ENCODE results near the gene ELK4.

DNA sequence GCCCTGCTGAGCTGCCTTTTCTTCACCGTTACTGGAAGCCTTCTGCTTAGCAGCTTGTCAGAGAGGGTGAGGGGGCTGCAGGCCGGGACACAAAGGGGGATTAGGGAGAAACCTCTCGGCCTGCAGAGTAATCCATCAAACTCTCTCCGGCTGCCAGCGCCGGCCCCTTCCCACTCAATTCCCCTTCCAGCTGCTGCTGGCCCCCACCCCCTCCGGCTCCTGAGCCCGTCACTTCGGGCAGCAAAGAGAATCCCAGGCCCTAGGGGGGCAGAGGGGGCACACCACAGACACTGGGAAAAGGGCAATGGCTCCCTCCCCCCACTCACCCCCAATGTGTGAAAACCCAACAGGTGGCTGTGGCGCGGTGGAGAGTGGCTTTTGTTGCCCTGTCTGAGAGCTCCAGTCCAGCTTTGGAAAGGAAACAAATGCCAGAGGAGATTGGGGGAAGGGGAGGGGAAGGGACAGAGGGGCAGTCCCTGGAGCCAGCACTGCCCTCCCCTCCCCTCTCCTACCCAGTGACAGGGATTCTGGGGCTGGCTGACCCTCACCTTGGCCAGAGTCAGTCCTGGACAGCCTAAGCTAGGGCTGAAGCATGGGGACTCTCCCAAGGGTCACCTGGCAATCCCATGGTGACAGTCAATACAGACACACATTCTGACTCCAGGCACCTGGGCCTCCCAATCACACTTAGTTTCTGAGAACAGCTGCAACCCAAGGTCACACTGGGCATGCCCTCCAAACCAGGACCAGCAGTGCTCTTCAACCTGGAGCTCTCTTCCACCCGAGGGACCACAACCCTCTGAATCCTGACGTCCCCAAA, 39.0 kb upstream of the ELK4 start:
- no peak for TF ChIP-seq ZNF598 (CRISPR knock-in tag; IDR thresholded peaks at IDR 0.05; ENCODE audit: borderline replicate concordance)
- TF ChIP-seq EHMT2 (IDR thresholded peaks at IDR 0.05; ENCODE audit: borderline replicate concordance, low read depth, low read length), result no peak
- TF ChIP-seq ZSCAN9 (CRISPR knock-in tag; IDR thresholded peaks at IDR 0.05; ENCODE audit: borderline replicate concordance), result no peak
- TF ChIP-seq HMG20B (CRISPR knock-in tag; conservative IDR thresholded peaks at IDR 0.05), result no peak
- TF ChIP-seq SMC3 (IDR thresholded peaks at IDR 0.05; ENCODE audit: low read length), result no peak
- no peak for TF ChIP-seq EZH2 (conservative IDR thresholded peaks at IDR 0.05; ENCODE audit: low read depth, low read length)
- no peak for TF ChIP-seq CTCF (CRISPR knock-in tag; IDR thresholded peaks at IDR 0.05)
- no peak for TF ChIP-seq KLF16 (CRISPR knock-in tag; IDR thresholded peaks at IDR 0.05)
- no peak for TF ChIP-seq FOXA1 (IDR thresholded peaks at IDR 0.05)
- TF ChIP-seq FOXA1 (CRISPR knock-in tag; IDR thresholded peaks at IDR 0.05), result no peak
- no peak for TF ChIP-seq SMARCC2 (IDR thresholded peaks at IDR 0.05)
- no peak for TF ChIP-seq SP4 (CRISPR knock-in tag; IDR thresholded peaks at IDR 0.05)
- TF ChIP-seq NFE2L1 (CRISPR knock-in tag; IDR thresholded peaks at IDR 0.05; ENCODE audit: borderline replicate concordance), result no peak
